HG02623 (cell line): ENCODE results near the gene PRDX1.
"Not testable (repeated sequence)": the region's sequence is repeated elsewhere in the genome, so short reads cannot be mapped to it uniquely, and the experiment has no call there.

ENCODE experiments used
- ATAC-seq: cut with Tn5 transposase; IDR thresholded peaks from one replicate; pipeline ENCODE4 v1.9.1; 2021; ENCODE audit warnings: moderate library complexity; ENCODE audit not compliant: unreplicated experiment

Gene PRDX1

GRCh38 chr1:45536886-45537285 is 15.2 kb upstream of the PRDX1 start:
- ATAC-seq = no peak

- no peak for ATAC-seq
Observed at GRCh38 chr1:45535988-45536766, 14.5 kb upstream of the PRDX1 start.

- ATAC-seq = no peak
Observed at GRCh38 chr1:45531873-45532272, 10.2 kb upstream of the PRDX1 start.

GRCh38 chr1:45530632-45531135 is 9.0 kb upstream of the PRDX1 start:
- ATAC-seq = no peak

- ATAC-seq = no peak
Observed at GRCh38 chr1:45526135-45526644, 4.5 kb upstream of the PRDX1 start.

- ATAC-seq = not testable (repeated sequence)
Observed at GRCh38 chr1:45523975-45524374, 2.3 kb upstream of the PRDX1 start.

GRCh38 chr1:45523516-45523915 is 1.8 kb upstream of the PRDX1 start:
- not testable (repeated sequence) for ATAC-seq

- ATAC-seq = no peak
Observed at GRCh38 chr1:45522324-45523104, 830 bp upstream of the PRDX1 start.

- ATAC-seq = not testable (repeated sequence)
Observed at GRCh38 chr1:45519774-45520173, 1.9 kb downstream of the PRDX1 start.

GRCh38 chr1:45518910-45519309 is 2.8 kb downstream of the PRDX1 start:
- no peak for ATAC-seq

GRCh38 chr1:45518366-45518765 is 3.3 kb downstream of the PRDX1 start:
- not testable (repeated sequence) for ATAC-seq

- no peak for ATAC-seq
Observed at GRCh38 chr1:45516465-45516864, 5.2 kb downstream of the PRDX1 start.

- ATAC-seq = no peak
Observed at GRCh38 chr1:45516036-45516435, 5.6 kb downstream of the PRDX1 start.

GRCh38 chr1:45513532-45514260 is 8.0 kb downstream of the PRDX1 start:
- not testable (repeated sequence) for ATAC-seq

GRCh38 chr1:45512641-45513054 is 9.0 kb downstream of the PRDX1 start:
- no peak for ATAC-seq

GRCh38 chr1:45510972-45511527 is 10.6 kb downstream of the PRDX1 start:
- no peak for ATAC-seq

GRCh38 chr1:45510036-45510971 is 11.4 kb downstream of the PRDX1 start:
- ATAC-seq = no peak

- no peak for ATAC-seq
Observed at GRCh38 chr1:45508295-45509151, 13.2 kb downstream of the PRDX1 start.

GRCh38 chr1:45507893-45508292 is 13.8 kb downstream of the PRDX1 start:
- ATAC-seq = no peak
